ENCODE measurements around the gene C16orf86.
A peak's percentile ranks its signal among the peaks of the same experiment; 100 is the strongest.

The C16orf86 gene

GRCh38 chr16:67660564-67661028 lies 6.0 kb upstream of the C16orf86 start, which contains the start of gene PARD6A:
PARD6A (plus strand) TSS chr16:67660960; CDS start chr16:67661039, 79 bp downstream.
- Mint-ChIP-seq H3K27ac (peak within 1 kb of the TSS; percentile 89), H3K36me3 (peaks cover 48% of the 10 kb centered on the region), H3K4me3 (peak within 1 kb of the TSS; percentile 90), H3K9me3 (no peaks in the 10 kb centered on the region), H3K4me1 (peaks cover 46% of the 10 kb centered on the region)
- ATAC-seq (peak; percentile 90), DNase-seq (ENCODE audit: low spot score in 2 of 2) (peak; percentile 84 to 95)

GRCh38 chr16:67661101-67661761 lies 5.4 kb upstream of the C16orf86 start:
- no peak for DNase-seq (ENCODE audit: low spot score in 2 of 2)
- Mint-ChIP-seq H3K9me3 (no peaks in the 10 kb centered on the region), H3K4me1 (peaks cover 43% of the 10 kb centered on the region), H3K4me3 (peak overlapping the region; percentile 90), H3K27ac (peak overlapping the region; percentile 89), H3K36me3 (peaks cover 42% of the 10 kb centered on the region)
- ATAC-seq, result no peak

GRCh38 chr16:67661886-67662652 lies 4.5 kb upstream of the C16orf86 start:
- ATAC-seq (no peak), DNase-seq (ENCODE audit: low spot score in 2 of 2) (no peak)
- Mint-ChIP-seq H3K4me3 (peak overlapping the region; percentile 90), H3K36me3 (peaks cover 36% of the 10 kb centered on the region), H3K9me3 (no peaks in the 10 kb centered on the region), H3K4me1 (peaks cover 45% of the 10 kb centered on the region), H3K27ac (no peak overlapping the region)

- Mint-ChIP-seq H3K36me3 (peaks cover 31% of the 10 kb centered on the region), H3K4me1 (peaks cover 47% of the 10 kb centered on the region), H3K4me3 (no peak overlapping the region), H3K9me3 (no peaks in the 10 kb centered on the region), H3K27ac (no peak overlapping the region)
- no peak for DNase-seq (ENCODE audit: low spot score in 2 of 2)
- ATAC-seq, result no peak
Observed at GRCh38 chr16:67662653-67663010, 4.0 kb upstream of the C16orf86 start.

GRCh38 chr16:67663151-67663876 lies 3.3 kb upstream of the C16orf86 start:
- Mint-ChIP-seq H3K36me3 (peaks cover 24% of the 10 kb centered on the region), H3K4me1 (peaks cover 42% of the 10 kb centered on the region), H3K27ac (no peak overlapping the region), H3K4me3 (no peak overlapping the region), H3K9me3 (no peaks in the 10 kb centered on the region)
- ATAC-seq (no peak), DNase-seq (ENCODE audit: low spot score in 2 of 2) (peak in 1 of 2 donors; percentile 72)

GRCh38 chr16:67663877-67664222 lies 2.8 kb upstream of the C16orf86 start:
- Mint-ChIP-seq H3K27ac (no peak overlapping the region), H3K4me3 (no peak overlapping the region), H3K9me3 (no peaks in the 10 kb centered on the region), H3K36me3 (peaks cover 21% of the 10 kb centered on the region), H3K4me1 (peaks cover 37% of the 10 kb centered on the region)
- ATAC-seq (no peak), DNase-seq (ENCODE audit: low spot score in 2 of 2) (no peak)

GRCh38 chr16:67664258-67664657 lies 2.4 kb upstream of the C16orf86 start:
- DNase-seq (ENCODE audit: low spot score in 2 of 2) (no peak), ATAC-seq (no peak)
- H3K9me3 Mint-ChIP-seq, result no peaks in the 10 kb centered on the region
- H3K36me3 Mint-ChIP-seq, result peaks cover 17% of the 10 kb centered on the region
- H3K27ac Mint-ChIP-seq, result peak overlapping the region; percentile 82
- H3K4me3 Mint-ChIP-seq, result no peak overlapping the region
- H3K4me1 Mint-ChIP-seq, result peaks cover 33% of the 10 kb centered on the region

- Mint-ChIP-seq H3K36me3 (peaks cover 13% of the 10 kb centered on the region), H3K27ac (peak overlapping the region; percentile 82), H3K4me1 (peaks cover 28% of the 10 kb centered on the region), H3K4me3 (peak overlapping the region; percentile 81), H3K9me3 (no peaks in the 10 kb centered on the region)
- DNase-seq (ENCODE audit: low spot score in 2 of 2) (no peak), ATAC-seq (no peak)
Observed at GRCh38 chr16:67664871-67665270, 1.7 kb upstream of the C16orf86 start.

GRCh38 chr16:67665598-67665997 lies 1.0 kb upstream of the C16orf86 start:
- H3K9me3 Mint-ChIP-seq, result no peaks in the 10 kb centered on the region
- peaks cover 9% of the 10 kb centered on the region for H3K36me3 Mint-ChIP-seq
- ATAC-seq, result no peak
- H3K4me3 Mint-ChIP-seq, result peak overlapping the region; percentile 81
- H3K4me1 Mint-ChIP-seq, result peaks cover 28% of the 10 kb centered on the region
- H3K27ac Mint-ChIP-seq, result no peak overlapping the region
- DNase-seq (ENCODE audit: low spot score in 2 of 2), result no peak

- H3K9me3 Mint-ChIP-seq, result no peaks in the 10 kb centered on the region
- H3K36me3 Mint-ChIP-seq, result peaks cover 4% of the 10 kb centered on the region
- peak overlapping the region; percentile 81 for H3K4me3 Mint-ChIP-seq
- DNase-seq (ENCODE audit: low spot score in 2 of 2) (no peak), ATAC-seq (peak; percentile 9)
- peaks cover 24% of the 10 kb centered on the region for H3K4me1 Mint-ChIP-seq
- H3K27ac Mint-ChIP-seq, result peak overlapping the region; percentile 87
Observed at GRCh38 chr16:67666032-67666551, 522 bp upstream of the C16orf86 start.

- ATAC-seq, result no peak
- no peaks in the 10 kb centered on the region for H3K36me3 Mint-ChIP-seq
- H3K27ac Mint-ChIP-seq, result peak overlapping the region; percentile 87
Observed at GRCh38 chr16:67667453-67667816, 821 bp downstream of the C16orf86 start.

GRCh38 chr16:67667817-67668494 lies 1.3 kb downstream of the C16orf86 start:
- ATAC-seq (peak; percentile 87), DNase-seq (ENCODE audit: low spot score in 2 of 2) (peak; percentile 44 to 79)
- H3K4me1 Mint-ChIP-seq, result peaks cover 16% of the 10 kb centered on the region
- no peaks in the 10 kb centered on the region for H3K9me3 Mint-ChIP-seq
- H3K36me3 Mint-ChIP-seq, result no peaks in the 10 kb centered on the region
- no peak overlapping the region for H3K27ac Mint-ChIP-seq
- peak overlapping the region; percentile 81 for H3K4me3 Mint-ChIP-seq

More at GRCh38 chr16:67667453-67667816, 821 bp downstream of the C16orf86 start:
- peak overlapping the region; percentile 81 for H3K4me3 Mint-ChIP-seq
- no peaks in the 10 kb centered on the region for H3K9me3 Mint-ChIP-seq
- no peak for DNase-seq (ENCODE audit: low spot score in 2 of 2)
- H3K4me1 Mint-ChIP-seq, result peaks cover 16% of the 10 kb centered on the region

- Mint-ChIP-seq H3K4me3 (peak overlapping the region; percentile 3), H3K4me1 (peaks cover 16% of the 10 kb centered on the region), H3K9me3 (no peaks in the 10 kb centered on the region), H3K36me3 (no peaks in the 10 kb centered on the region), H3K27ac (peak overlapping the region; percentile 49)
- ATAC-seq (no peak), DNase-seq (ENCODE audit: low spot score in 2 of 2) (no peak)
Observed at GRCh38 chr16:67668495-67669157, 2.0 kb downstream of the C16orf86 start.

GRCh38 chr16:67669499-67670101 lies 3.0 kb downstream of the C16orf86 start:
- no peaks in the 10 kb centered on the region for H3K9me3 Mint-ChIP-seq
- ATAC-seq (no peak), DNase-seq (ENCODE audit: low spot score in 2 of 2) (no peak)
- peaks cover 3% of the 10 kb centered on the region for H3K36me3 Mint-ChIP-seq
- H3K27ac Mint-ChIP-seq, result no peak overlapping the region
- no peak overlapping the region for H3K4me3 Mint-ChIP-seq
- peaks cover 16% of the 10 kb centered on the region for H3K4me1 Mint-ChIP-seq

All from stimulated activated effector memory CD8-positive, alpha-beta T cell treated with anti-CD3 and anti-CD28 coated beads, Interleukin-12 subunit alpha, Interleukin-12 subunit beta, amount 100 ng/mL, for 72 hours (primary cell).